Fibroblast of pulmonary artery (primary cell): ENCODE data around the gene WNT16.

Experiments
- DNase-seq: peaks from one replicate; pipeline ENCODE4 v3.0.0-alpha.2; 2010; ENCODE audit warnings: low read depth
- H3K4me3 ChIP-seq: replicated peaks from 2 replicates; pipeline ENCODE4 v1.5.1; 2011; ENCODE audit warnings: low read depth, mild to moderate bottlenecking, control low read depth, low read length, moderate library complexity
- CTCF ChIP-seq: IDR thresholded peaks from 2 replicates; pipeline ENCODE4 v1.5.1; 2011; ENCODE audit warnings: mild to moderate bottlenecking, control low read depth, low read length, inconsistent platforms; ENCODE audit errors: missing control alignments

The WNT16 gene

GRCh38 chr7:121369462-121369861 lies 40.7 kb downstream of the WNT16 start:
- DNase-seq: peak; percentile 64
- no peak overlapping the region for H3K4me3 ChIP-seq
- no peak for TF ChIP-seq CTCF

- no peak for DNase-seq
- no peak for TF ChIP-seq CTCF
- H3K4me3 ChIP-seq: no peak overlapping the region
Measured at GRCh38 chr7:121371367-121371766, 42.6 kb downstream of the WNT16 start.

- no peak for DNase-seq
Measured at GRCh38 chr7:121371883-121372282, 43.1 kb downstream of the WNT16 start.

GRCh38 chr7:121372376-121373010 lies 43.7 kb downstream of the WNT16 start:
- DNase-seq: peak; percentile 13
- H3K4me3 ChIP-seq: no peak overlapping the region
- no peak for TF ChIP-seq CTCF

More at GRCh38 chr7:121371883-121372282, 43.1 kb downstream of the WNT16 start:
- H3K4me3 ChIP-seq: no peak overlapping the region
- no peak for TF ChIP-seq CTCF

GRCh38 chr7:121373177-121373576 lies 44.4 kb downstream of the WNT16 start:
- TF ChIP-seq CTCF: no peak
- no peak for DNase-seq
- H3K4me3 ChIP-seq: no peak overlapping the region

- no peak for TF ChIP-seq CTCF
- no peak overlapping the region for H3K4me3 ChIP-seq
- DNase-seq: no peak
Measured at GRCh38 chr7:121376979-121377378, 48.2 kb downstream of the WNT16 start.

GRCh38 chr7:121379930-121380329 lies 51.1 kb downstream of the WNT16 start:
- no peak overlapping the region for H3K4me3 ChIP-seq
- TF ChIP-seq CTCF: no peak
- no peak for DNase-seq
